ENCODE results near the gene ATOH7. TPM values are rescaled to one million over a fixed set of nuclear protein-coding genes. Genes with fewer than 3 reads are reported as not detected.
"Not testable (repeated sequence)": the region's sequence is repeated elsewhere in the genome, so short reads cannot be mapped to it uniquely, and the experiment has no call there.

Gene ATOH7
- total RNA-seq, 1 donor from 2014 or later: 0.65 TPM

DNA sequence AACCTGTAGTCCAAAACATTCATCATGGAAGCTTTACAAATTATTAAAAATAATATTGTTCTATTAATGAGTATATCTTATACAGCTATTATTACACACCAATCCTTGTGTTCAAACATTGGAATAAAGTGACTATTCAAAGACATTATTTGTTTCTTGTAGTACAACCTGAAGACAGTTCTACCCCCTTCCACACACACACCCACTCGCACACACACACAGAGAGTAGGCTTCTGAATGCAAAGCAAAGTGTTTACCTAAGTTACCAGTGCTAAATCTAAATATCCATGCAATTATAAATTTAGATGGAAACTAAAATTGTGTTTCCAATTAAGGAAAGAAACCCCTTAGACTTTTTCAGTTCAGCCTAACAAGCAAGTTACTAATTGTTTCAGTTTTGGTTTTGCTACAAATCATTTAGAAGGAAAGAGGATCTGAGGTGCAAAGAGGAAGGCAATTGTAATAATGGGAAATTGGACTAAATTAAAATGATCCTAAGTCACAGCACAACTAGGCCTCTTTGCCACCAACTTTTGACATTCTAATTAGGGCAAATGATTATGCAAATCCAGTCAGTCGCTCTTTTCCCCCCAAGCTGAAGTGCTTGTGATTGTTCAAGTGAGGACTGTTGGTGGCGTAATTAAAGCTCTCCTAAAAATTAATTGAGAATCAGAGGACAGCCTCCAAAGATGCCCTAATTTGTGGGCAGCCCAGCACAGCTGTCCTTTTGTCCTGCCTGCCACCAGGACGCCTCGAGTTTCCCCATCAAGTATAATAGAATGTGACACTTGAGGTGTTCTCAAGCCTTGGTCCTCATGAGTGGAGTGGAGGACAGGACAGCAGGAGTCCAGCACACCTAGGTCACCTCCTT lies 19.9 kb upstream of the ATOH7 start:
- no peak overlapping the region for H3K4me3 Mint-ChIP-seq (ENCODE audit: low read depth)
- no peak overlapping the region for H3K27ac Mint-ChIP-seq
- H3K9me3 Mint-ChIP-seq (ENCODE audit: low read depth): no peaks in the 10 kb centered on the region
- TF ChIP-seq, protein P1, sequence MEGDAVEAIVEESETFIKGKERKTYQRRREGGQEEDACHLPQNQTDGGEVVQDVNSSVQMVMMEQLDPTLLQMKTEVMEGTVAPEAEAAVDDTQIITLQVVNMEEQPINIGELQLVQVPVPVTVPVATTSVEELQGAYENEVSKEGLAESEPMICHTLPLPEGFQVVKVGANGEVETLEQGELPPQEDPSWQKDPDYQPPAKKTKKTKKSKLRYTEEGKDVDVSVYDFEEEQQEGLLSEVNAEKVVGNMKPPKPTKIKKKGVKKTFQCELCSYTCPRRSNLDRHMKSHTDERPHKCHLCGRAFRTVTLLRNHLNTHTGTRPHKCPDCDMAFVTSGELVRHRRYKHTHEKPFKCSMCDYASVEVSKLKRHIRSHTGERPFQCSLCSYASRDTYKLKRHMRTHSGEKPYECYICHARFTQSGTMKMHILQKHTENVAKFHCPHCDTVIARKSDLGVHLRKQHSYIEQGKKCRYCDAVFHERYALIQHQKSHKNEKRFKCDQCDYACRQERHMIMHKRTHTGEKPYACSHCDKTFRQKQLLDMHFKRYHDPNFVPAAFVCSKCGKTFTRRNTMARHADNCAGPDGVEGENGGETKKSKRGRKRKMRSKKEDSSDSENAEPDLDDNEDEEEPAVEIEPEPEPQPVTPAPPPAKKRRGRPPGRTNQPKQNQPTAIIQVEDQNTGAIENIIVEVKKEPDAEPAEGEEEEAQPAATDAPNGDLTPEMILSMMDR (IDR thresholded peaks at IDR 0.05; ENCODE audit: unreplicated experiment): no peak
- DNase-seq (ENCODE audit: low spot score, unreplicated experiment): no peak
- H3K4me1 Mint-ChIP-seq (ENCODE audit: low read depth): peaks cover 7% of the 10 kb centered on the region
- H3K36me3 Mint-ChIP-seq (ENCODE audit: insufficient read depth): no peaks in the 10 kb centered on the region
- H3K27me3 Mint-ChIP-seq: peaks cover 2% of the 10 kb centered on the region

DNA sequence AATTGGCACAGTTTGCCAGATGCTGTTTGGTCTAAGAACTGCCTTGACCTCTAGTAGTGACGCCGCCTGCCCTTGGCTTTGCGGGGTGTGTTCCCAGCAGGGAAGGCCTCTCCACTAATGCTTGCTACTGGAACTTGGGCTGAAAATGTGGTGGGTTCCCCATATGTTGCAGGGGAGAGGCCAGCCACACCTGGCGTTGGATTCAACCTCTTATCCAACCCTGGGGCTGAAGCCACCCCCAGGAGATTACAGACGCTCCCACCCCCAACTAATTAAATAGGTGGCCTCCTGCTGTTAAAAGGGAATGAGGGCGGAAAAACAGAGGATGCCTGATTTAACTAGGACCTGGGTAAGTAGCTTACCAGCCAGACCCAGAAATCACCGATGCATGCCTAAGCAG lies 19.2 kb upstream of the ATOH7 start:
- no peak overlapping the region for H3K4me3 Mint-ChIP-seq (ENCODE audit: low read depth)
- peaks cover 2% of the 10 kb centered on the region for H3K27me3 Mint-ChIP-seq

DNA sequence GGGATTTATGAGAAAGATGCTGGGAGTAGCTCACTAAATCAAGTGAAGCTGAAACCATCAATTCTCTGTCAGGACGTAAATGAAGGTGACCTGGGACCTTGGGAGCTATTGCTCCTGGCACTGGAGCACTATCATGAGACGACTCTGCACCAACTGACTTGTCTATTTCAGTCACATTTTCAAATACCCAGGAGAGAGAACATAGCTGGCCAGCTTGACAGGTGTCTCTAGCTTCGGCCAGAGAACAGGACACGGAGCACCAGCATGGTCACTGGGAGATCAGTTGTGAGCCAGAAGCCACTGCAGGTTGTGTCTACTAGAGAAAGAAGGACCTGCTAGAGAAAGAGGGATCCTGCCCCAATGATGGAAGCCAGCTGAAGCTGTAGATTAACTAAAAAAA lies 17.4 kb upstream of the ATOH7 start:
- no peak for DNase-seq (ENCODE audit: low spot score, unreplicated experiment)
- TF ChIP-seq, protein P1 (IDR thresholded peaks at IDR 0.05; ENCODE audit: unreplicated experiment): no peak
- Mint-ChIP-seq H3K4me3 (ENCODE audit: low read depth) (no peak overlapping the region), H3K27me3 (no peaks in the 10 kb centered on the region), H3K9me3 (ENCODE audit: low read depth) (no peaks in the 10 kb centered on the region), H3K4me1 (ENCODE audit: low read depth) (peaks cover 7% of the 10 kb centered on the region), H3K36me3 (ENCODE audit: insufficient read depth) (no peaks in the 10 kb centered on the region), H3K27ac (no peak overlapping the region)

More for the DNA sequence above, 19.2 kb upstream of the ATOH7 start:
- TF ChIP-seq, protein P1 (IDR thresholded peaks at IDR 0.05; ENCODE audit: unreplicated experiment): no peak
- peak overlapping the region; percentile 33 for H3K27ac Mint-ChIP-seq
- no peak for DNase-seq (ENCODE audit: low spot score, unreplicated experiment)
- peaks cover 7% of the 10 kb centered on the region for H3K4me1 Mint-ChIP-seq (ENCODE audit: low read depth)
- H3K36me3 Mint-ChIP-seq (ENCODE audit: insufficient read depth): no peaks in the 10 kb centered on the region
- no peaks in the 10 kb centered on the region for H3K9me3 Mint-ChIP-seq (ENCODE audit: low read depth)

DNA sequence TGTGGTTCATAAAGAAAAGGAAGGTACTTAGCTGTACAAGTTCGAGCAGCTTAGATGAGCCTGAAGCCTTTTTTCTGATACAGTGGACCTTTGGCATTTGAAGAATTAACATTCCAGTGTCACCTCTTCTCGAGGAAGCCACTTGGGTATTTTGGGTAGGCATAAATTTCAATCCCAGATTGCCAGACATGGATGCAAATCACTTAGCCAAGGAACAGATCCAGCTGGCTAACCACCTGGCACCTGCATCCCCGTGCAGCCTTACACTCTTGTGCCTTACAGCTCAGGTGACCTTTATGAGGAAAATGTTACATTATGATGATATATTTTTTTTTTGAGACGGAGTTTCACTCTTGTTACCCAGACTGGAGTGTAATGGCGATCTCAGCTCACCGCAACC lies 16.0 kb upstream of the ATOH7 start:
- Mint-ChIP-seq H3K4me3 (ENCODE audit: low read depth) (no peak overlapping the region), H3K27me3 (no peaks in the 10 kb centered on the region), H3K36me3 (ENCODE audit: insufficient read depth) (no peaks in the 10 kb centered on the region), H3K9me3 (ENCODE audit: low read depth) (no peaks in the 10 kb centered on the region), H3K4me1 (ENCODE audit: low read depth) (peaks cover 7% of the 10 kb centered on the region), H3K27ac (no peak overlapping the region)
- DNase-seq (ENCODE audit: low spot score, unreplicated experiment): no peak
- TF ChIP-seq, protein P1 (IDR thresholded peaks at IDR 0.05; ENCODE audit: unreplicated experiment): no peak

DNA sequence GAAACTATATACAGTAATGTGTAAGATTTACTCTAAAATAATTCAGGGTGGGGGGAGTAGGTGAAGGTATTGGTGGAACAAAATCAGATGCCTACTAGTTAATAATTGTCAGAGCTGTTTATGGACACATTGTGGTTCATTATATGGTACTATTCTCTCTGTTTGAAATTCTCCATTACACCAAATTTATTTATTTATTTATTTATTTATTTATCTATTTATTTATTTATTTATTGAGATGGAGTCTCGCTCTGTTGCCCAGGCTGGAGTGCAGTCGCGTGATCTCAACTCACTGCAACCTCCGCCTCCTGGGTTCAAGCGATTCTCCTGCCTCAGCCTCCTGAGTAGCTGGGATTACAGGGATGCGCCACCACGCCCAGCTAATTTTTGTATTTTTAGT lies 14.5 kb upstream of the ATOH7 start:
- H3K36me3 Mint-ChIP-seq (ENCODE audit: insufficient read depth); H3K27ac Mint-ChIP-seq; H3K4me3 Mint-ChIP-seq (ENCODE audit: low read depth); H3K27me3 Mint-ChIP-seq; H3K9me3 Mint-ChIP-seq (ENCODE audit: low read depth); DNase-seq (ENCODE audit: low spot score, unreplicated experiment); H3K4me1 Mint-ChIP-seq (ENCODE audit: low read depth): not testable (repeated sequence)

DNA sequence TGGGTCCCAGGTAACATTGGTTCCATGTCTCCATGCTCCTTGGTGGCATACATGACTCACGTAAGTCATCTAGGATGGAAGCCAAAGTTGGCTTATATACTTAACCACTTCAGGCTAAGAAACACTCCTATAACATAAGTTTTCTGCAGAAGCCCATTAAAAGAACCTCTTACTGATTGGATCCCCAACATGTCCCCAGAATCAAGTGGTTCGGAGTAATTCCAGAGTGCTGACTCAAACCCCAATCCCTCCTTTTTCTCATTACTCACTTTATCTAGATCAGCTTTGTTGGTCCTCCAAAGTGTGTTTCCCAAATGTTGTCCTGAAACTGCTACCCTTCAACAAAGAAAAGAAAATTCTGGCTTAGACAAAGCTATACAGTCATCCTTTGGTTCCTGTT lies 10.1 kb upstream of the ATOH7 start:
- no peak overlapping the region for H3K4me3 Mint-ChIP-seq (ENCODE audit: low read depth)
- TF ChIP-seq, protein P1 (IDR thresholded peaks at IDR 0.05; ENCODE audit: unreplicated experiment): no peak
- no peak overlapping the region for H3K27ac Mint-ChIP-seq
- no peaks in the 10 kb centered on the region for H3K9me3 Mint-ChIP-seq (ENCODE audit: low read depth)
- peaks cover 7% of the 10 kb centered on the region for H3K27me3 Mint-ChIP-seq
- H3K4me1 Mint-ChIP-seq (ENCODE audit: low read depth): no peaks in the 10 kb centered on the region
- no peaks in the 10 kb centered on the region for H3K36me3 Mint-ChIP-seq (ENCODE audit: insufficient read depth)
- no peak for DNase-seq (ENCODE audit: low spot score, unreplicated experiment)

Measured in progenitor cell of endocrine pancreas (in vitro differentiated cells).